MM.1S (cell line): Measurements from ENCODE around the gene NBAS.

Experiments used
- EZH2 ChIP-seq: fragments of 300-600 bp; sonication (generic); optimal IDR thresholded peaks from 2 replicates; pipeline ENCODE3; 2017; ENCODE audit warnings: low read depth, mild to moderate bottlenecking, antibody characterized with exemption, low read length, mixed read lengths
- EZH2phosphoT487 ChIP-seq: fragments of 300-600 bp; sonication (generic); IDR thresholded peaks from 2 replicates; pipeline ENCODE4 v1.6.1; 2018; ENCODE audit warnings: antibody characterized with exemption, low read length
- TF ChIP-seq, protein P1 (sequence below): fragments of 300-600 bp; sonication (generic); IDR thresholded peaks from 2 replicates; pipeline ENCODE4 v1.5.1; 2016; ENCODE audit warnings: antibody characterized with exemption, low read length, mixed read lengths

DNA sequence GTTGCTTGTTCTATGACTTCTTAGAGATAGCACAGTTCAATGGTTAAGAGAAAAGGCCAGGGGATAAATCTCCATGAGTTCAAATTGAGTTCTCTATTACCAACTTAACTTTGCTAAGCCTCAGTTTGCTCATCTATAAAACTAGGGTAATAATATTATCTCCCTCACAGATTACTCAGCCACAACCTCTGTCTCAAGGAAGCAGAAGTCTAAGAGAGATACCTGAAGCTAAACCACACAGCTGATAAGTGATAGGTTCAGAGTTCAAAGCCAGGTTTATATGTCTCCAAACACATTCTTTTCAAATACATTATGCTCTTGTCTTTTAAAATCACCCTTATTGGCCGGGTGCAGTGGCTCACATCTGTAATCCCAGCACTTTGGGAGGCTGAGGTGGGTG is 287.7 kb downstream of the NBAS start:
- TF ChIP-seq, protein P1, sequence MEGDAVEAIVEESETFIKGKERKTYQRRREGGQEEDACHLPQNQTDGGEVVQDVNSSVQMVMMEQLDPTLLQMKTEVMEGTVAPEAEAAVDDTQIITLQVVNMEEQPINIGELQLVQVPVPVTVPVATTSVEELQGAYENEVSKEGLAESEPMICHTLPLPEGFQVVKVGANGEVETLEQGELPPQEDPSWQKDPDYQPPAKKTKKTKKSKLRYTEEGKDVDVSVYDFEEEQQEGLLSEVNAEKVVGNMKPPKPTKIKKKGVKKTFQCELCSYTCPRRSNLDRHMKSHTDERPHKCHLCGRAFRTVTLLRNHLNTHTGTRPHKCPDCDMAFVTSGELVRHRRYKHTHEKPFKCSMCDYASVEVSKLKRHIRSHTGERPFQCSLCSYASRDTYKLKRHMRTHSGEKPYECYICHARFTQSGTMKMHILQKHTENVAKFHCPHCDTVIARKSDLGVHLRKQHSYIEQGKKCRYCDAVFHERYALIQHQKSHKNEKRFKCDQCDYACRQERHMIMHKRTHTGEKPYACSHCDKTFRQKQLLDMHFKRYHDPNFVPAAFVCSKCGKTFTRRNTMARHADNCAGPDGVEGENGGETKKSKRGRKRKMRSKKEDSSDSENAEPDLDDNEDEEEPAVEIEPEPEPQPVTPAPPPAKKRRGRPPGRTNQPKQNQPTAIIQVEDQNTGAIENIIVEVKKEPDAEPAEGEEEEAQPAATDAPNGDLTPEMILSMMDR, result no peak
- no peak for TF ChIP-seq EZH2phosphoT487
- TF ChIP-seq EZH2, result no peak
